Left colon (tissue), 2 donors: ENCODE measurements around the gene GDF15. TPM values are rescaled to one million over a fixed set of nuclear protein-coding genes. Genes with fewer than 3 reads are reported as not detected.

Source experiments
- ATAC-seq: fragments of 200-7000 bp; cut with Tn5 transposase; one replicate; pipeline ENCODE4 v1.9.1; 2020; ENCODE audit warnings: mild to moderate bottlenecking, moderate library complexity
- DNase-seq, 2 donors: peaks; one replicate each; pipeline ENCODE4 v3.0.0-alpha.2; 2020
- intact Hi-C, 2 donors: fragments of 100-400 bp; cut with DNase I in 1 of 2; cut with micrococcal nuclease in 1 of 2; formaldehyde crosslinking; loops; one replicate each; pipeline versions ENCODE4 v1.11.2 to v1.14.0; 2022; cut with DNase I, micrococcal nuclease
- microRNA-seq, 2 donors: library from miRNA; unstranded; fragments of <30 nt; microRNA quantifications; one replicate each; pipeline versions ENCODE4 v1.1.0 to v1.2.0, GENCODE V29; 2020
- total RNA-seq, 2 donors: library from RNA; stranded (reverse); fragmentation: NEBNext Ultra II Directional; extraction: Animal tissue kit (Norgen Biotek cat#: 25700); gene quantifications; one replicate each; pipeline ENCODE4 v1.2.1, GENCODE V29; 2021
- donor health status: DM: no; HTN: no; CAD: no.
- donor health status: DM: yes; HTN: yes; CAD: no.

The GDF15 gene
- total RNA-seq, 2 donors from 2014 or later: 32.2 to 87.6 TPM

- DNase-seq: no peak
- no peak for ATAC-seq
- intact Hi-C loops: no loop called here
Observed at GRCh38 chr19:18435178-18435841, 49.4 kb downstream of the GDF15 start.

GRCh38 chr19:18435842-18436670 is 50.1 kb downstream of the GDF15 start:
- no peak for ATAC-seq
- DNase-seq: no peak
- intact Hi-C loops: no loop called here

DNA sequence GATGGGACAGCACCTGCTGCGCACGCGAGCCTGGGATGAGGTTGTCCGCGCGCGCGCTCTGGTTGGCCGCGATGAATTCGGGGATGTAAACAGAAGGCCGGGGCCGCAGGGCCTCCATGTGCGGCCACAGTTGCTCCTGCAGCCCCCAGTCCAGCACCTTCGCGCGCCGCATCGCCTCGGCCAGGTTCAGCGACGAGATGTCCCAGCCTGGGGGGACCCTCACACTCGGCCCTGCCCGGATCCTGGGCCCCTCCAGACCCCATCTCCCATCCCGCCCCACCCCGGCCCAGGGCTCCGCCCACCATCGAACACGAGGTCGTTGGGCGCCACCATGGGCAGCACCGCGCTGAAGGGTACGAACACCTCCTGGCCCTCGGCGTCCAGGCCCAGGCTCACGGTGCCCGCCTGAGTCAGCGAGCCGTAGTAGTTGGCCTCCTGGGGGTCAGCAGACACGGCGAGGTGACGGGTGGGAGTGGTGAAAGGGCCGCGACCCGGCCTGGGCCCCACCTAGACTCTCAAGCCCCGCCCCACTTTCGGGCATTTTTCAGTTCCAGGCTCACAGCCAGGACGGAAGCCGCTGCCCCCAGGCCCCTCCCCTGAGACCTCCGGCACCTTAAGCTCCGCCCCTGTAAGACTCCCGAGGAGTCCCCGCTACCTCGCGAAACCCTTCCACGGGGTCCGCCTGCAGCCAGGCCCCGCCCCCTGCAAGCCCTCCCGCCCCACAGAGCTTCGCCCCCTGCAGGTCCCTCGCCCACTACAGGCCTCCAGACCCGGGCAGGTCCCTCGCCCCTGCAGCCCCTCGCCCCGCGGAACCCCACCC is 50.9 kb downstream of the GDF15 start:
- DNase-seq (peak; percentile 84 to 85), ATAC-seq (peak; percentile 57)
- intact Hi-C loops: no loop called here

DNA sequence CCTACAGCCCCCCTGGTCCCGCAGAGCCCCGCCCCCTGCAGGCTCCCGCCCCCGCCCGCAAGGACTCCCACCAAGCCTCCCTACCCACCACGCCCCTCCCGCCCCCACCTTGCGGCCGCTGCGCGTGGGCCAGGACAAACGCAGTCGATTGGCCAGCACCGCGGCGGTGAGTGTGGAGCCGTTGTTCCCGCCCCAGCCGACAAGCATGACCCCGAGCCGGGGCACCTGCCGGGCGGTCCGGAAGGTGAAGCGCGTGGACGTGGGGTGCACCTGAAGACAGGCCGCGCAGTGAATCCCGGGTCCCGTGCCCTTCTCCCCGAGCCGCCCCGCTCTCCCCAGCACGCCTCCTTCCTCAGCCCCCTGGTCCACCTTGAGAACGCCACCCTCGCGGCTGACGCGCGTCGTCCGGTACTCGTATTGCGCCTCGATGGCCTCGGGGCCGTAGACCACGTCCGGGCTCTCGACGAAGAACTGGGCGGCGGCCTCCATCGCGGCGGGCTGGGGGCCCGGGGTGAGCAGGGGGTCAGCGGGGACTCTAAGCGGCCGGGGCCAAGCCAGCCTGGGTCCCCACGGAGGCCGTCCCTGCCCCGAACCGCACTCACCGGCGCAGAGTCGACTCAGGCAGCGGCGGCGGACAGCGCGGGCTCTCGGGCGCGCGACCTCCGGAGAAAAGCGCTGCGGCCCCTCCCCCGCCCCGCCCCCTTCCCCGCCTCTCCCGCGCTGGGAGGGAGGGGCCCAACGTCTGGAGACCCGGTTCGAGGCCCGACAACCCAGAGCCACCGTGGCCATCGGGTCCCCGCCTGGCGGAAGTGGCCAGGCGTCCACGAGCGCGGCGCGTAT is 51.8 kb downstream of the GDF15 start, which contains the start of gene ISYNA1:
Gene ISYNA1 (minus strand): TSS at position 643 of the 840 bp plus-strand sequence. CDS start 154 bp downstream, at position 489.
- ATAC-seq (peak; percentile 43), DNase-seq (peak in 1 of 2 donors; percentile 66)
- intact Hi-C loops: no loop called here

- intact Hi-C loops: no loop called here
- DNase-seq (no peak), ATAC-seq (peak; percentile 1)
Observed at GRCh38 chr19:18438331-18439024, 52.5 kb downstream of the GDF15 start.

Small RNA genes lying within 50 kb of the gene (microRNA-seq; reads per million reads assigned to microRNA genes)
- 0 to 0.53 reads per million in 2 donors for gene MIR3189

Other genes with a start within 250 kb of the GDF15 start
- 10 to 100 TPM; 37.4 to 41.1 TPM for gene PIK3R2, start 233.0 kb upstream of the GDF15 start, total RNA-seq
- gene IFI30, start 212.3 kb upstream of the GDF15 start, total RNA-seq: 10 to 100 TPM; 47.5 to 79.3 TPM
- gene MPV17L2, start 192.9 kb upstream of the GDF15 start, total RNA-seq: 10 to 100 TPM in 1 of 2 donors, 1 to 10 TPM in 1; 9.9 to 15.4 TPM
- 1 to 10 TPM; 6.3 to 6.9 TPM for gene RAB3A, start 182.1 kb upstream of the GDF15 start, total RNA-seq
- 1 to 10 TPM; 2.5 to 4.3 TPM for gene PDE4C, start 159.7 kb upstream of the GDF15 start, total RNA-seq
- 1 to 10 TPM; 4.3 to 6.1 TPM for gene IQCN, start 111.7 kb upstream of the GDF15 start, total RNA-seq
- 100 to 1,000 TPM; 361 to 374 TPM for gene JUND, start 104.5 kb upstream of the GDF15 start, total RNA-seq
- gene LSM4, start 63.1 kb upstream of the GDF15 start, total RNA-seq: 100 to 1,000 TPM; 106 to 148 TPM
- gene PGPEP1, start 45.6 kb upstream of the GDF15 start, total RNA-seq: 100 to 1,000 TPM; 105 to 109 TPM
- gene LRRC25, start 11.5 kb downstream of the GDF15 start, total RNA-seq: 1 to 10 TPM in 1 of 2 donors, under 1 TPM in 1; 0.79 to 5.1 TPM
- gene SSBP4, start 33.2 kb downstream of the GDF15 start, total RNA-seq: 10 to 100 TPM; 37.4 to 50.7 TPM
- 10 to 100 TPM; 14.1 to 15.1 TPM for gene ISYNA1, start 52.0 kb downstream of the GDF15 start, total RNA-seq
- gene ELL, start 135.9 kb downstream of the GDF15 start, total RNA-seq: 10 to 100 TPM; 18.1 to 19.1 TPM
- 100 to 1,000 TPM; 174 to 197 TPM for gene FKBP8, start 157.4 kb downstream of the GDF15 start, total RNA-seq
- gene KXD1, start 171.7 kb downstream of the GDF15 start, total RNA-seq: 10 to 100 TPM; 63.7 to 72.4 TPM
- 100 to 1,000 TPM; 798 to 822 TPM for gene UBA52, start 185.7 kb downstream of the GDF15 start, total RNA-seq
- gene REX1BD, start 202.6 kb downstream of the GDF15 start, total RNA-seq: 10 to 100 TPM; 49.2 to 53.4 TPM
- gene CRLF1, start 220.6 kb downstream of the GDF15 start, total RNA-seq: 1 to 10 TPM; 1.3 to 2.4 TPM
- 1 to 10 TPM in 1 of 2 donors, under 1 TPM in 1; 0.40 to 1.1 TPM for gene TMEM59L, start 226.7 kb downstream of the GDF15 start, total RNA-seq